NCI-H1092 (cell line): ENCODE measurements around the gene OR51L1.
"Not testable (repeated sequence)": the region's sequence is repeated elsewhere in the genome, so short reads cannot be mapped to it uniquely, and the experiment has no call there.

Experiments used
- DNase-seq: peaks from one replicate; lab custom pipeline; 2025; lab: John Stamatoyannopoulos, UW

OR51L1 gene

GRCh38 chr11:4994551-4994950 lies at the start of gene OR51L1:
TSS of gene OR51L1 (plus strand) at chr11:4994851. CDS start at chr11:4998983, 4,132 bp downstream.
- no peak for DNase-seq

DNA sequence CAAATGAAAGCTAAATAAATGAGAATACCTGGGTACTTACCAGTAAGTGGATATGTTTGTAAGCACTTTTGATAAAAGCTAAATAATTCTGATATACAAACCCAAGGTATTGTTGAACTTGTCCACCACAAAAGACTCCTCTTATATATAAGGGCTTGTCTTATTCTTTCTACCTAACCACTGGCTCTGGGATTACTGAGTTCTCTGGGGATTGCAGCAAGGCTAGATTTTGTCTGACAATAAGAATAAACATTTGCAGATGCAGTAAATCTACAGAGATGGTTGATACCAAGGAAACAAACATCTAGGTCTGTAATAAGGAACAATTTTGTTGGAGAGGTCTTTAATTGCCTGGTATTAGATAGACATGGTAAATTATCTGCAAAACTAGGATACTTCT lies 47.1 kb upstream of the OR51L1 start, which contains the start of gene OR51A4:
TSS of gene OR51A4 (minus strand) at position 101 of the 400 bp plus-strand sequence. CDS start 505 bp downstream, outside the sequence.
- DNase-seq, result no peak

- DNase-seq, result not testable (repeated sequence)
Observed at GRCh38 chr11:4955613-4956012, 39.0 kb upstream of the OR51L1 start, which contains the start of gene OR51A2. TSS of gene OR51A2 (minus strand) at chr11:4955713. CDS start at chr11:4955713, 0 bp downstream.

DNA sequence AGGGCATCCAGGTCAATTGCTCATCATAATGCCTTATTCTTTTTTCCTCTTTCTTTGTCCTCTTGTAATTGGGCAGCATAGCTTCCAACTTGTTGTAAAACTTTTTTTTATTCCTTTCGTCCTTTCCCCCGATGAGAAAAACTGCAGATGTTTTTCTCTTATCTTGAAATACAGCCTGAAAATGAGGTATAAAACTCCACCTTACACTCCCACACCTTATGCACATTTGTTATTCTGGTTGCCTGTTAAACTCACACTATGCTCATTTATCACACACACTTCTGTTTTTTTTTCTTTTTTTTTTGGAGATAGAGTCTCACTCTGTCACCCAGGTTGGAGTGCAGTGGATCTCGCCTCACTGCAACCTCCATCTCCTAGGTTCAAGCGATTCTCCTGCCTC lies 37.3 kb upstream of the OR51L1 start:
- no peak for DNase-seq

- DNase-seq, result no peak
Observed at GRCh38 chr11:4960877-4961276, 33.8 kb upstream of the OR51L1 start.

DNA sequence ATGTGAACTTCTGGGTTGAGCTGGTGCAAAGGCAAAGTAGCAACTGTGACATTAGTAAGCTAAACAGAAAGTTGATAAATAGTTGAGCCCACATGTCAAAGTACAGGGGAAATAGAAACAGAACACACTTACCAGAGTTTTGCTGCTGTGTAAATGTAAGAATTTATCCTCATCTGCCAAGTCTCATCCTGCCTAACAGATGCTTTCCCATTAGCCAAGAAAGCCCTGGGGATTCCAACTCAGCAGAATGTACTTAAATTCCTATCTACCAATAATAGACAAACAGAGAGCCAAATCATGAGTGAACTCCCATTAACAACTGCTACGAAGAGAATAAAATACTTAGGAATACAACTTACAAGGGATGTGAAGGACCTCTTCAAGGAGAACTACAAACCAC lies 31.8 kb upstream of the OR51L1 start:
- DNase-seq, result no peak

DNA sequence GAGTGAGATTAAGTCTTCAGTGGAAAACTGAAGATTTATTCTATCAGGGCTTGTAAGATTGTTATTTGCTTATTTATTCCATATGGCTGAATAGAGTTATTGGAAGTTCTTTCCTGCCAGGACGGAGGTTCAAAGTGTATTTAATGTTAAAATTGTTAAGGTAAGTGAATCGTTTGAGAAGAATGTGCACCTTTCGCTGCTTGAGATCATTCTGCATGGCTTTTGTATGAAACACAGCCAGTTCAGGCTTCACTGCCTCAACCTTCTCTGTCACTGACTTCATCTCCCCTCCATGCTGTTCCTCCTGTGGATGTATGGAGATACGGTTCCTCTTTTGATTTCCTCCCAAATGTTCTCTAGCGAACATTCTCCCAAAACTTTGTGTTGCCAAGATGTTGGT lies 19.2 kb upstream of the OR51L1 start:
- no peak for DNase-seq

DNA sequence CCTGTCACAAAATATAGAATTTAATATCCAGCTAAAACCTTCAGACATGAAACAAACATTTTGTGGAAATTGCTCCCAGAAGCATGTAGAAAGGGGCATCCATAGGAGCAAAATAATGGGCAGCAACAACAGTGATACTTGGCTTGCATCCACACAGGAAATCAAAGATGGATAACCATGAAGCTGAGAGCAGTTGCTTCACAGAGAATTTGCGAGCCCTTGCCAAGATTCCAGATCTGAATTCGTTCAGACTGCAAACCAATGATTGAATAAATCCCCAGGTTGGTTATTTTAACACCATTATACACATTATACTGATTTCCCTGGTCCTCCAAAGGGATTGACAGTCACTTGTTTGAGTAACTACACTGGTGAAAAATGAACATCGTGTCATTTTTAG lies 15.6 kb upstream of the OR51L1 start:
- DNase-seq, result peak; percentile 10

DNA sequence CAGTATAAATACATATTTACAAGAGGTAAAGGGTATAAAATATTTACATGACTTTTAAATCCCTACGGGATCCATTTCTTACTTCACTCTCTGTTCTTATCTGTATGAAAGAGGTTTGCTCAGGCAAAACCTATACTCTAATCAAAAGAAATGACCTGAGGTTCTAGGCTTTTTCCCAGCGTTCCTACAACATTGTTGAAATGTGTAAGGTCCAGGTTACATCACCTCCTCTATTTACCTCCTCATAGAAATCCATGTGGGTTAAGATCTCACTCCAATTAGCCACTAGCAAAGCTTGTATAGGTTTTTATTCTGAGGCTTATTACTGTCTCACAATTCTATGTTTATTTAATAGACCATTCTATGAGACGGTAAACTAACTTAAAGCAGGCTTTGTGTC lies 12.0 kb upstream of the OR51L1 start:
- DNase-seq, result no peak

- no peak for DNase-seq
Observed at GRCh38 chr11:4983841-4984240, 10.8 kb upstream of the OR51L1 start.

DNA sequence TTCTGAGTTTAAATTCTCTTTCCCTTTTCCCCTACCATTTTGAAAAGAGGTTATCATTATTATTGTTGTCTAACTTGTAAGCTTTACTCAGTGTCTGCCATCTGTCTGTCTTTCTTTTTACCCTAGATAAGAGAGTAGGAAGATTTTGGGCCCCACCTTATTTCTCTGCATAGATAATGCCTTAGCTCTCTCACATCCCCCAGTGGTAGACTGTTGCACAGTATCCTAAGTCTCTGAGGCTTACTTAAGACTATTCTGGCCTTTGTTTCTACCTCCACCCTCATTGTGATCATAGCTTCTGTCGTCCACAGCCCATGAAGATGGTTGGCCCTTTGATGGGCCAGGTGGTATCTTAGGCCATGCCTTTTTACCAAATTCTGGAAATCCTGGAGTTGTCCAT lies 3.6 kb upstream of the OR51L1 start:
- DNase-seq, result no peak

GRCh38 chr11:5004424-5005274 lies 10.0 kb downstream of the OR51L1 start:
- DNase-seq, result peak; percentile 25

DNA sequence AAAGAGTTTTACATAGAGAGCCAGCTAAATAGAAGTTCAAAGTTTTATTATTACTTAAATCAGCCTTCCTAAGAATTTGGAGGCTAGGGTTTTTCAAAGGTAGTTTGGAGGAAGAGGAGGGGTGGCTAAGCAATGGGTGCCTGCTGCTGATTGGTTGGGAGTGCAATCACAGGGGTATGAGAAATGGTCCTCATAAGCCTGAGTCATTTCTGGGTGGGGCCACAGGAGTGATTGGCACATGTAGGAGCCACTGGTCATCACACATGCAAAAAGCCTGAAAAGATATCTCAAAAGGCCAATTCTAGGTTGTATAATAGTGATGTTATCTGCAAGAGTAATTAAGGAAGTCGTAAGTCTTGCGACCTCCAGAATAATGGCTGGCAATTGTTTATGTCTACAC lies 12.9 kb downstream of the OR51L1 start:
- DNase-seq, result no peak

- DNase-seq, result no peak
Observed at GRCh38 chr11:5011254-5011653, 16.6 kb downstream of the OR51L1 start.

DNA sequence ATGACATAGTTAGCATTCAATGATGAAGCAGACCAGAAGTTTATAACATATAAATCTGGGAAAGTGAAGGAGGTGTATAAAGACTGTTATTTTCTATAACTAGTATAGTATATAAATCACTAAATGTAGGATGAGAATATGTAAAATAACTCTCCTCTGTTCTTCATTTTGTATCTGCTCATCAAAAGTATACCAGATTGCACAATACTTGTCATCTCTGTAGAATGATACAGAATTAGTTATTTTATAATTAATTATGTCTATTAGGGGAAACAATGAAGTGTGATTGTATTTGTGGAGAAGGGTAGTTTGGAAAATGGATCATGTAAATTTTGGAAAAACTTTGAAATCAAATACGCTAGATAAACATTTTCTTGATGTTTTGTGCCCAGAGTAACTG lies 18.4 kb downstream of the OR51L1 start:
- DNase-seq, result no peak

- DNase-seq, result no peak
Observed at GRCh38 chr11:5021996-5022395, 27.3 kb downstream of the OR51L1 start.

DNA sequence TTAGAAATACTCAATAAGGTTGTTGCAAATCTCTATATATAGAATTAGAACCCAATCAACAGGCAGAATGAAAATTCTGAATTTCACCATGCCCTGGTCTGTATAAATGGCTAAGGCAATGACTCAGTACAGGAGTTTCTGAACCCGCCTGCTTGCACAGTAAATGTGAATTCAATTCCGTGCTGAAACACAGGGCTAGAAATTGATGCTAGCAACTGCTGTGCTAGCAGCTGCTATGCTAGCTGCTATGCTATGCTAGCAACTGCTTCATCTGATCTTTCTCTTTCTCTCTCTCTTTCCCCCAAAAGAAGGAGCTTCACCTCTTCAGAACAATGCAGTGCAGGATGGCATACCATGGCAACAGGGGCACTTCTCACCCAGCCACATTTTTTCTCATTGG lies 42.0 kb downstream of the OR51L1 start:
- DNase-seq, result no peak

- DNase-seq, result no peak
Observed at GRCh38 chr11:5037926-5038325, 43.3 kb downstream of the OR51L1 start.

- DNase-seq, result no peak
Observed at GRCh38 chr11:5038341-5038740, 43.7 kb downstream of the OR51L1 start.

DNA sequence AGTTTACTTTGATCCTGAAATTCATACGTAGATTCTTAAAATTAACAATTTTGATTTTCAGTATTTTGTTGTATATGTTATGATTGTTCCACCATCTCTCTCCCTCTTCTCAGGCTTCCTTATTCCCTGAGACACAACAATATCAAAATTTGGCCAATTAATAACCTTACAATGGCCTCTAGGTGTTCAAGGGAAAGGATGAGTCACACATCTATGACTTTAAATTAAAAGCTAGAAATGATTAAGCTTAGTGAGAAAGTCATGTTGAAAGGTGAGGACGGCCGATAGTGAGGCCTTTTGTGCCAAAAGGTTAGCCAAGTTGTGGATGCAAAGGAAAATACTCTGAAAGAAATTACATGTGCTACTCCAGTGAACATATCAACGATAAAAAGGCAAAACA lies 46.2 kb downstream of the OR51L1 start:
- no peak for DNase-seq

DNA sequence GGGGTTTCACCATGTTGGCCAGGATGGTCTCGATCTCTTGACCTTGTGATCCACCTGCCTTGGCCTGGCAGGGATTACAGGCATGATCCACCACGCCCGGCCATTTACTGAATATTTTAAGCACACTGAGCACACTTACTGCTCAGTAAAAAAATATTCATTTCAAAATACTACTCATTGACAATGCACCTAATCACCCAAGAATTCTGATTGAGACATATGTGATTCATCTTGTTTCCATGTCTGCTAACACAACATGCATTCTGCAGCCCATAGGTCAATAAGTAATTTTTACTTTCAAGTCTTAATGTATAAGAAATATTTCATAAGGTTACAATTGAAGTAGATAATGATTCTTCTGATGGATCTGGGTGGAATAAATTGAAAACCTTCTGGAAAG lies 47.4 kb downstream of the OR51L1 start:
- no peak for DNase-seq

- no peak for DNase-seq
Observed at GRCh38 chr11:5043380-5043779, 48.7 kb downstream of the OR51L1 start.

DNA sequence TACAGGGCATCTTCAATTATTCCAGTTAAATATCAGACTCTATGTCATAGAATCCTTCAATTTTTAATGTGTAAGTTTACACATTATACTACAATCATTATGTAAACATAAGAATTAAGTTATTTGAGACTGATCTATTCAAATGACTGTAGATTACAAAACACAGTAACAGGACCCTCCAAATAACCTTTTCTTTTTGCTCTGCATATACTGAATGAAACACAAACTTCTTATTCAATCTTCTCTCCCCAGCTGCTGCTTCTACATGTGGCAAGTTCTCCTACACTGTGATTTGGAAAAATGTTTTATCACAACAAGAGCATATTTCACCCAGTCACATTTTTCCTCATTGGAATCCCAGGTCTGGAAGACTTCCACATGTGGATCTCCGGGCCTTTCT lies 51.6 kb downstream of the OR51L1 start, which contains the start of gene OR52J3:
TSS of gene OR52J3 (plus strand) at position 301 of the 400 bp plus-strand sequence. CDS start at position 301, 0 bp downstream.
- no peak for DNase-seq
